ENCODE data around the gene DPYSL5.

GRCh38 chr2:26932974-26933373 lies 85.0 kb downstream of the DPYSL5 start:
- no peak for TF ChIP-seq CTCF (IDR thresholded peaks at IDR 0.05; ENCODE audit: low read length)
- no peak for TF ChIP-seq EZH2 (IDR thresholded peaks at IDR 0.05; ENCODE audit: borderline replicate concordance, low read length)
